HUES64 (cell line): ENCODE results near the gene RWDD3.

Experiments
- H3K27ac ChIP-seq: 2 replicates; pipeline ENCODE4 v1.7.0; 2013; ENCODE audit warnings: low read depth, low read length, inconsistent platforms
- H3K27me3 ChIP-seq: 2 replicates; pipeline ENCODE4 v1.6.1; 2013; ENCODE audit warnings: mild to moderate bottlenecking, low read length; ENCODE audit not compliant: insufficient read depth
- H3K36me3 ChIP-seq: 2 replicates; pipeline ENCODE4 v1.6.1; 2013; ENCODE audit warnings: mild to moderate bottlenecking, low read length; ENCODE audit not compliant: insufficient read depth
- H3K4me1 ChIP-seq: 2 replicates; pipeline ENCODE4 v1.6.1; 2013; ENCODE audit warnings: mild to moderate bottlenecking, low read length, moderate library complexity; ENCODE audit not compliant: insufficient read depth
- H3K4me3 ChIP-seq: 2 replicates; pipeline ENCODE4 v1.5.1; 2013; ENCODE audit warnings: mild to moderate bottlenecking, low read length, moderate library complexity
- H3K9ac ChIP-seq: 2 replicates; pipeline ENCODE4 v1.6.1; 2013; ENCODE audit warnings: mild to moderate bottlenecking, low read depth, low read length
- H3K9me3 ChIP-seq: 2 replicates; pipeline ENCODE4 v1.6.1; 2013; ENCODE audit warnings: low read depth, low read length; ENCODE audit not compliant: insufficient read depth
- WGBS: fragments of 150-250, 120-280 bp; methylation state at CpG from one replicate; pipeline ENCODE4 v1.1.7; 2013; ENCODE audit warnings: missing lambda C conversion rate; 5-methylcytosine and 5-hydroxymethylcytosine counted together

Gene RWDD3

DNA sequence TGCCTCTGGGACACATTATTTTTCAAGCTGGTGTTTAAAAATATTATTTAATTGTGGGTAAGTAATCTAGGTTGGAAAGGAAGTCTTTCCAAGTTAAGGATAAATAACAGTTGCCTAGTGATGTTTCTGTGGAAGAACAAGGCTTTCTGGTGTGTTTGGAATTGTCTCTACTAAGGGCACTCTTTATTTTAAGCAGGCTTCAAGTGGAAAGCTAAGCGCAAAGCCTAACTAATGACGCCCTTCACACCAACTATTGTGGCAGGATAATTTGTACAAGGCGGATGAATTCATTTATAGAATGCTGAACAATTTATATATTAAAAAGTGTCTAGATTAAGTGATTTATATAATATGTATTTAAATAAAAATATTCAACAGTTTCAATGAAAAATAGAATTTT, 25.1 kb upstream of the RWDD3 start:
- Histone ChIP-seq H3K9ac (no peak overlapping the region), H3K9me3 (no peaks in the 10 kb centered on the region), H3K27me3 (no peaks in the 10 kb centered on the region), H3K4me3 (no peak overlapping the region), H3K4me1 (no peaks in the 10 kb centered on the region), H3K36me3 (no peaks in the 10 kb centered on the region), H3K27ac (no peak overlapping the region)
- WGBS = 100% methylated on average over 2 of the region's 3 CpGs

DNA sequence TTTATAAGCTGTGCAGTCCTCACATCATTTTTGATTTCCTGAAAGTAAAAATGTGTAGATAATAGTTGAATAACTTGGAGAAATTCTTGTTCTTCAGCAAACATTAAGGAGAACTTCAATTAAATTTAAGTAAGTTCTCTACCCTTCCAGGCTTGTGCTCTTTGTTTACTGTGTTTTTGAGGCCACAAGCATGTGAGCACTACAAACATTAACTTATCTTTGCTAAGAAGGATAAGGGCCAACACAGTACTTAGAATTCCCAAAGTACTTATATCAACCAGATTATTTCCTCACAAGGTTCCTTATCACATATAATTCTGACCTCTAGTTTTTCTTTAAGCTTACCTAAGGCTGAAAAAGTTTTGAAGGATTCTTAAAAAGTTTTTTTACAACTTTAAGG, 24.7 kb upstream of the RWDD3 start:
- Histone ChIP-seq H3K4me3 (no peak overlapping the region), H3K9me3 (no peaks in the 10 kb centered on the region), H3K9ac (no peak overlapping the region), H3K27ac (no peak overlapping the region), H3K4me1 (no peaks in the 10 kb centered on the region), H3K27me3 (no peaks in the 10 kb centered on the region), H3K36me3 (no peaks in the 10 kb centered on the region)

DNA sequence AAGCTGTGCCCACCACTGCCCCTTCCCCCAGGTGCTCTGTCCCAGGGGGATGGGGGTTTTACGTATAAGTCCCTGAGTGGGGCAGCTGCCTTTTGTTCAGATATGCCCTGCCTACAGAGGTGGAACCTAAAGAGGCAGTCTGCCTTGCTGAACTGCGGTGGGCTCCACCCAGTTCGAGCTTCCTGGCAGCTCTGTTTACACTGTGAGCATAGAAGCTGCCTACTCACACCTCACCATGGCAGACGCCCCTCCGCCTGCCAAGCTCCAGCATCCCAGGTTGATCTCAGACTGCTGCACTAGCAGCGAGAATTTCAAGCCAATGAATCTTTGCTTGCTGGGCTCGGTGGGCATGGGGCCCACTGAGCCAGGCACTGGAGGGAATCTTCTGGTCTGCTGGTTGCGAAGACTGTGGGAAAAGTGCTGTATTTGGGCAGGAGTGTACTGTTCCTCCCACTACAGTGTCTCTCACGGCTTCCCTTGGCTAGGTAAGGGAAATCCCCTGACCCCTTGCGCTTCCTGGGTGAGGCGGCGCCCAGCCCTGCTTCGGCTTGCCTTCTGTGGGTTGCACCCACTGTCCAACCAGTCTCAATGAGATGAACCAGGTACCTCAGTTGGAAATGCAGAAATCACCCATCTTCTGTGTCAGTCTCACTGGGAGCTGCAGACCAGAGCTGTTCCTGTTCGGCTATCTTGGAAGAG, 17.6 kb upstream of the RWDD3 start:
- Histone ChIP-seq H3K27ac (no peak overlapping the region), H3K36me3 (no peaks in the 10 kb centered on the region), H3K4me1 (peaks cover 3% of the 10 kb centered on the region; the same call in 1 of the 2 replicates), H3K9ac (no peak overlapping the region), H3K27me3 (no peaks in the 10 kb centered on the region), H3K4me3 (no peak overlapping the region), H3K9me3 (peaks cover 6% of the 10 kb centered on the region; the same call in 1 of the 2 replicates)
- WGBS = 93% methylated on average over 14 of the region's 14 CpGs

DNA sequence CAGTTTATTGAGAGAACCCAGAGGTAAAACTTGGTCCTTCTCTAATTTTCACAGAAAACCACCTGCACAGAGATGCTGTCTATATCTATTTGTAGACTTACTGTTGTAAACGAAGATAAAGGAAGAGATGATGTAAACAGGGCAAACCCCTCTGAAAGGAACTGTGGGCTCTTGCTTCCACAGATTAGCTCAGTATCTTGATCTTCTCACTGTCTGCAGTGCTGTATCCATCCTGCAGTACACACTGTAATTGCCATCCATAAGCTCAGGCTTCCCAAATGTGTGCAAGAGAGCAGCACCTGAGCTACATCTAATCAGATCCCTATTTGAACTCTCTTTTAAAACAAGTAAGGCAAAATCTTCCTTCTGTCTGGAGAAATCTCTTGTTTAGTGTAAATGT, 16.6 kb upstream of the RWDD3 start:
- Histone ChIP-seq H3K36me3 (no peaks in the 10 kb centered on the region), H3K4me3 (no peak overlapping the region), H3K27ac (no peak overlapping the region), H3K27me3 (no peaks in the 10 kb centered on the region), H3K9me3 (peaks cover 6% of the 10 kb centered on the region; the same call in 1 of the 2 replicates), H3K9ac (no peak overlapping the region), H3K4me1 (peaks cover 4% of the 10 kb centered on the region; the same call in 1 of the 2 replicates)
- 94% methylated on average over 1 of the region's 1 CpG for WGBS

DNA sequence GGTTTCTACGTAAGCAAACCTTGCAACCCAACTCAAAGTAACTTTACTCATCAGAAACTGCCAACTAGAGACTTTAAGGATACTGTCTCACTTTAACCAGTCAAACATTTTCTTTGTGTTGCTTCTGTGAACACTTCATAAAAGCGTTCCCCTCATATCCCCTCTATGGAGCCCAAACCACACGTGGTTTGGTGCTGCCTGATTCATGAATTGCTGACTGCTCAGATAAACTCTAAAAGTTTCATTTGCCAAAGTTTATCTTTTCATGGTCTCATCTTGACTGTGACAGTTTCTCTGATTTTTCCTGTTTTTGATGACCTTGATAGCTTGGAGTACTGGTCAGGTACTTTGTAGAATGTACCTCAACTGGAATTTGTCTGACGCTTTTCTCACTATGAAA, 14.6 kb upstream of the RWDD3 start:
- H3K27me3 ChIP-seq = no peaks in the 10 kb centered on the region
- WGBS = 95% methylated on average over 4 of the region's 4 CpGs
- H3K9me3 ChIP-seq = peaks cover 6% of the 10 kb centered on the region; the same call in 1 of the 2 replicates
- H3K4me1 ChIP-seq = peaks cover 13% of the 10 kb centered on the region; the same call in 1 of the 2 replicates
- no peak overlapping the region for H3K4me3 ChIP-seq
- no peaks in the 10 kb centered on the region for H3K36me3 ChIP-seq
- H3K27ac ChIP-seq = no peak overlapping the region
- no peak overlapping the region for H3K9ac ChIP-seq

DNA sequence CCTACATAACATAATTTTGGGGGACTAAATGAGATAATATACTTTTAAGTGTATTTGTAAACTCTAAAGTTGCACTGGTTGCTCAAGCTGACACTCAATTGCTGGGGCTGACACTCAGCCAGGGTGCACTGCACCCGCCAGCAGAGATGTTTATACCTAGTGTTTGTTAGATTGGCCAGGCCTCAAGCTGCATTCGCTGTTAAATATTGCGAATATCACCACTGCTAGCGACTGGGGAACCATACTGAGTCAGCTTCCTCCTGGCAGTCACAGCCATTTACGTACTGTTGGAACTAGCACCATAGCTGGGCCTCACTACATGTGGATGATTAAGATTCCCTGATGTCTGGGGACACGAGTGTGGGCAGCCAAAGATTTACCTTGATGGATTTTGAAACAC, 12.7 kb upstream of the RWDD3 start:
- peaks cover 6% of the 10 kb centered on the region; the same call in 1 of the 2 replicates for H3K9me3 ChIP-seq
- no peak overlapping the region for H3K27ac ChIP-seq
- no peaks in the 10 kb centered on the region for H3K27me3 ChIP-seq
- H3K4me1 ChIP-seq = peaks cover 13% of the 10 kb centered on the region; the same call in 1 of the 2 replicates
- H3K36me3 ChIP-seq = no peaks in the 10 kb centered on the region
- H3K4me3 ChIP-seq = no peak overlapping the region
- 67% methylated on average over 6 of the region's 6 CpGs for WGBS
- H3K9ac ChIP-seq = no peak overlapping the region

DNA sequence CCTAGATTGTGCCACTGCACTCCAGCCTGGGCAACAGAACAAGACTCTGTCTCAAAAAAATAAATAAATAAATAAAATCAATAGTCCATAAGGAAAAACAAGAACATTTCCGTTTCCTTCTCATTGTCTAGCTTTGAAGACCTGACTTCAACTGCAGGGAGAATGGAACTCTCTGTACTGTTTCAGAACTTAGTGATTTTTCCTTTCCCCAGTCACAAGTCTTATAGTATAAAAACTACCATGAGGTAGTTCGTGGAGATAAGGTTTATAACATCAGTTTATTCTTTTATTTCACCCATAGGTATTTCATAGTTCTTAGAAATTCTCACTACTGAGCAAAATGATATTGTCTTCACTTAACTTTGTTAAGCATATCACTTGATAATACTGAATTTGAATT, 11.4 kb upstream of the RWDD3 start:
- H3K27ac ChIP-seq = no peak overlapping the region
- peaks cover 6% of the 10 kb centered on the region; the same call in 1 of the 2 replicates for H3K9me3 ChIP-seq
- no peaks in the 10 kb centered on the region for H3K36me3 ChIP-seq
- H3K4me1 ChIP-seq = peaks cover 13% of the 10 kb centered on the region; the same call in 1 of the 2 replicates
- no peaks in the 10 kb centered on the region for H3K27me3 ChIP-seq
- H3K9ac ChIP-seq = no peak overlapping the region
- WGBS = 100% methylated on average over 1 of the region's 2 CpGs
- no peak overlapping the region for H3K4me3 ChIP-seq

DNA sequence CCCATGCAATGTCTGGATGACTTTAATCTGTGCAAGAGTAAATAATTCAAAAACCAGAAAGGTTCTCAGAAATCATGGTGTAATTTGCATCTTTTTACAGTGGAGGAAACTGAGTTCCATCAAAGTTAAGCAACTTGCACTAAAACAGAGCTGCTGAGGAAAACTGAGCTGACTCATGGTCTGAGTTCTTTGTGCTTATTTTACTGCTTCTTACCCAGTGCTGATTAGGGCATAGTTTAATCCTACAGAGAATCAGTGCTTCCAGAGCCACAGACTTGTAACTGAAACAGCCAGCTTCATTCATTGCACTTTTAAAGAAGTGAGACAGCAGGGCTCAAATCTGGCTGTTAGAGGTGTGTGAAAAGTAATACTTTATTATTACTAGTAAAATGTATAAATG, 10.9 kb upstream of the RWDD3 start:
- H3K4me3 ChIP-seq = no peak overlapping the region
- peaks cover 6% of the 10 kb centered on the region; the same call in 1 of the 2 replicates for H3K9me3 ChIP-seq
- H3K27me3 ChIP-seq = no peaks in the 10 kb centered on the region
- H3K27ac ChIP-seq = no peak overlapping the region
- peaks cover 13% of the 10 kb centered on the region; the same call in 1 of the 2 replicates for H3K4me1 ChIP-seq
- no peaks in the 10 kb centered on the region for H3K36me3 ChIP-seq
- H3K9ac ChIP-seq = no peak overlapping the region

DNA sequence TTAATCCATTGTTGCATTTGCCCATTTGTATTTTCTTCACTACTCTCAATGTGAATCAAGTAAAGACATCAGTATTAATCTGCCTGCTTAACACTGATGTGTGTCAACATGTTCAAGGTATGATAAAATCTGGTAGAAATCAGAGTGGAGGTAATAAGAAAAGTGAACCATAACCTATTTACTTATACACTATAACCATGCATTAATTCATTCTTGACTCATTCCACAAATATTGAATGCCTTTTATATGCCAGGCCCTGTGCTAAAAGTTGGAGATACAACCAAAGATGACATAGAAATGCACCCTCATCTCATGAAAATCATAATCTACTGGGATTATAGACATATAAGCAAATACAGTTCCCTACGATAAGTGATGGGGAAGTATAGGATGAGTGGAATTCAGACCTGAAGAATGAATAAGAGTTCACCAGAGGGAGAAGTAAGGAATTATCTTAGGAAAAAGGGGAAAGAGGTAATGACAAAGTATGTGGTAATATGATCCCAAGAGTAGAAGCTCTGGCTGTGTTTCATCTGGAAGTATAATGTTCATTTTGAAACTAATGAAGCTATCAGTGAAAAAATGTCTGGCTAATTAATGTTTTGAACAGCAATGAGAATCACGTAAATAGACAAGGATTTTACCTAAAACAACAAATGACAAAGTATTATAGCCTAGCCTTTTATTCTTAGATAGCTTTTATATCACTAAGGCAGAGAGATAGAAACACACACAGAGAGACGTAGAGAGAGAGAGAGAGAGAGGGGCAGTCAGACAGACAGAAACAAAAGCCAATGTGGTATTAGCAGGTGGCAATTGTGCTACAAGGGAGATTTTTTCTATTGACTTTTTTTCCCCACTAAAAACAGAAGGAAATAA, 7.0 kb upstream of the RWDD3 start:
- no peaks in the 10 kb centered on the region for H3K27me3 ChIP-seq
- H3K9me3 ChIP-seq = no peaks in the 10 kb centered on the region
- no peak overlapping the region for H3K27ac ChIP-seq
- H3K4me3 ChIP-seq = no peak overlapping the region
- no peak overlapping the region for H3K9ac ChIP-seq
- 82% methylated on average over 2 of the region's 3 CpGs for WGBS
- H3K4me1 ChIP-seq = peaks cover 9% of the 10 kb centered on the region; the same call in 1 of the 2 replicates
- H3K36me3 ChIP-seq = no peaks in the 10 kb centered on the region

DNA sequence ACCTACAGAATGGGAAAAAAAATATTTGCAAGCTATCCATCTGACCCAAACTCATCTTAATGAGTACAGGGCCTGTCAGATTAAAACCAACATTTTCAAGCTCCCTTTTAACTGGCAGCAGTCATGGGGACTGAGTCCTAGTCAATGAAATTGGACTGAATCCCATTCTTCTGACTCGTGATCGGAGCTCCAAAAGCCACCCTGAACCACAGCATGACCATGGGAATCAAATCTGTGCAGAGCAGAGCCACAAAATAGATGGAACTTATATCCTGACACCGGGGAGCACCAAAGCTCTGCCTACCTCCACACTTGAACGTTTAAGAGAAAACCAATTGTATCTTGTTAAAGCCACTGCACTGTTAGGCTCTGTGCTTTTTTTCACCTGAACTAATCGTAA, 5.0 kb upstream of the RWDD3 start:
- no peak overlapping the region for H3K27ac ChIP-seq
- 81% methylated on average over 5 of the region's 5 CpGs for WGBS
- no peaks in the 10 kb centered on the region for H3K36me3 ChIP-seq
- H3K9me3 ChIP-seq = no peaks in the 10 kb centered on the region
- no peak overlapping the region for H3K4me3 ChIP-seq
- H3K4me1 ChIP-seq = 0 out of 2 replicates have a peak, but pooled peaks cover 8% of the 10 kb centered on the region
- H3K27me3 ChIP-seq = peaks cover 7% of the 10 kb centered on the region
- no peak overlapping the region for H3K9ac ChIP-seq

DNA sequence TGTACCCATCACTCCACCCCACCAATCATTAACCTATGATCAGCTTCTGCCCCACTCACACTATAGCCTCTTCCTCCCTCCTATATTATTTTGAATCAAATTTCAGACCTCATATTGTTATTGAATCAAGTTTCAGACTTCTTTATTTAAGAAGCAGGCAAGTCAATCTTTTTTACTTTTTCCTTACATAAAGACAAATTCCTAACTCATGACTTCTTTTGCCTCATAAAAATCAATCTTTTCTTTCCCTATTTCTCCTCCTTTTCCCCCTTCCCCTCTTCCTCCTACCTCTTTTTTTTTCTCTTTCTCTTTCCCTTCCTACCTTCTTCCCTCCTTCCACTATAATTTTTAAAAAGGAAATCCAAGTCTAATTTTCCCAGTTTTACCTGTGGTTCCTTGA, 4.3 kb upstream of the RWDD3 start:
- Histone ChIP-seq H3K27me3 (peaks cover 7% of the 10 kb centered on the region), H3K4me3 (no peak overlapping the region), H3K9ac (no peak overlapping the region), H3K4me1 (0 out of 2 replicates have a peak, but pooled peaks cover 8% of the 10 kb centered on the region), H3K36me3 (no peaks in the 10 kb centered on the region), H3K27ac (no peak overlapping the region), H3K9me3 (no peaks in the 10 kb centered on the region)
